Measurements from ENCODE around the gene SPSB4.

The SPSB4 gene

GRCh38 chr3:141076036-141076773, 25.1 kb downstream of the SPSB4 start:
- DNase-seq: no peak

GRCh38 chr3:141076797-141077571, 25.8 kb downstream of the SPSB4 start:
- peak; percentile 20 for DNase-seq

- DNase-seq: no peak
Observed at GRCh38 chr3:141077631-141078030, 26.5 kb downstream of the SPSB4 start.

- DNase-seq: no peak
Observed at GRCh38 chr3:141078200-141078599, 27.1 kb downstream of the SPSB4 start.

- no peak for DNase-seq
Observed at GRCh38 chr3:141080431-141080830, 29.3 kb downstream of the SPSB4 start.

DNA sequence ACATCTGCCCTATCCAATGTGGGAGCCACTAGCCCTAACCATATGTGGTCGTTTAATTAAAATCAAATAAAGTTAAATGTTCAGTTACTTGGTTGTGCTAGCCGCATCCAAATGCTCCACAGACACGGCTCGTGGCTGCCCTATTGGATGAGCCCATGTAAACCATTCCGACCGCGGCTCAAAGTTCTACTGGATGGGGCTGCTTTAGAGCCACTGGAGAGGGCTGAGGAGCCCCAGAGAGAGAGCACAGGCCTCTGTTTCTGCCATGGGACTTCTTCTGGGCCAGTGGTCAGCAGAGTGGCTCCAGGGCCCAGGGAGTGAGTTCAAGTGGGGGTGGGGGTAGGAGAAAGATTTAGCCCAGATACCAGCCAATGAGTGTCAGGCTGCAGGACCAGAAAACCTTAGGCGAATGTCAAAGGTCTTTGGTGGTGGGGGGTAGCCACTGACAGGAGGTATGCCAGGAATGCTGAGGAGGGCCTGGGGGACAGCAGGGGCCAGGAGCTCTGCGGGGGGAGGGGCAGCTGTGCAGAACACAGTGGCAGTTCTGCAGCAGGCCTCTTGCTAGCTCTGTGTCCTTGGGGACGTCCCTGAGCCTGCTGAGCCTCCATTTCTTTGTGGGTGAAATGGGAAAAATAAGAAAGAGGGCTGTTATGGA, 30.1 kb downstream of the SPSB4 start:
- no peak for DNase-seq

DNA sequence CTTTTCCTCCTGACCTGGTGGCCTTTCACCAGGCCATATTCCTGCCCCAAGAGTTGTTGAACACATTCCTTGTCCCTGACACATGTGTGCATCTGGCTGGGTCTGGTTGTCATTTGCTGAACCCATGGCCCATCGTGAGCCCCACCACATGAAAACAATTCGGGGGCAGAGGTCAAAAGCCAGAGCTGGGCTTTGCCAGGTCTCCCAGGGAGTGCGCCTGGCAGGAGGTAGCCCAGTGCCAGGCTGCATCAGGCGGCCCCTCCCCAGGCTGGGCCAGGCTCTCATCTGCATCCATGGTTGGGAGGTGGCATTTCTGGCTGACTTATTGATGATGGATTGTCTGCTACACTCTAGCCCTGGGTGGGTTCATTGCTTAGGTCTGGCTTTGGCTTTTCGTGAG, 30.9 kb downstream of the SPSB4 start:
- DNase-seq: no peak

GRCh38 chr3:141083226-141083625, 32.1 kb downstream of the SPSB4 start:
- no peak for DNase-seq

DNA sequence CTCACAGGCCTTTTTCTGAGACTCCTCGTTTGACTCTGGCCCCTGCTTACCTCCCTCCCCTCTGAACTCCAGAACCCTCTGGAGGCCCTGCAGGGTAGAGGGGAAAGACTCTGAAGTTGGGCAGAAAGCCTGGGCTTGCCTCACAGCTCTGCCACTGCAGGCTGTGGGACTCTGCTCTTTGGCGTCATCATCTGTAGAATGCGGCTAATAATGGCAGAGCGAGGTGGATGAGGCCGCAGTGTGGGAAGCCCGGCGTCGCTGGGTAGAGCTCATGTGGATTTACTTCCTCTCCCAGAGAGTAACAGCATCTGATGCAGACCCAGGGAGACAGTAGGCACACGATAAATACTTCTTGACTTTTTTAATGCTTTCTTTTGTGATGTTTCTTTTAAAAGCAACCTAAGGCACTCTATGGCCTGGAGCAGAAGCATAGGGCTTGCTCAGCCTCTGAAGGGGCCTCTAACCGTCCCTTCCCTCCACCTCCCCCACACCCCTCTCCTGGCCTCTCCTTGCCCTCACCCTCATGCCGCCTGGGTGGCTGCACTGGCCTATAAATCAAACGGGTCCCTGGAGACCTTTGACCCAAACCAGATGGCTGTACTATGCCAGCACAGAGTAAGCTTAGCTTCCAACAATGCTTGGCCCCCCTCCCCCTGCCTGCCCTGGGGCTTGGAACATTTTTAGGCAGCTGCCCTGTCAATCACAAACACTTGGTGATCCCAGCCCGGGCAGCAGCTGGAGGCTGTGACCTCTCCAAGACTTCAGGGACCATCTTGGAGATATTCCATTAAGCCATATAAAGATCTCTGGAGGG, 32.9 kb downstream of the SPSB4 start:
- no peak for DNase-seq

- no peak for DNase-seq
Observed at GRCh38 chr3:141085343-141086070, 34.4 kb downstream of the SPSB4 start.

- no peak for DNase-seq
Observed at GRCh38 chr3:141086188-141086587, 35.0 kb downstream of the SPSB4 start.

DNA sequence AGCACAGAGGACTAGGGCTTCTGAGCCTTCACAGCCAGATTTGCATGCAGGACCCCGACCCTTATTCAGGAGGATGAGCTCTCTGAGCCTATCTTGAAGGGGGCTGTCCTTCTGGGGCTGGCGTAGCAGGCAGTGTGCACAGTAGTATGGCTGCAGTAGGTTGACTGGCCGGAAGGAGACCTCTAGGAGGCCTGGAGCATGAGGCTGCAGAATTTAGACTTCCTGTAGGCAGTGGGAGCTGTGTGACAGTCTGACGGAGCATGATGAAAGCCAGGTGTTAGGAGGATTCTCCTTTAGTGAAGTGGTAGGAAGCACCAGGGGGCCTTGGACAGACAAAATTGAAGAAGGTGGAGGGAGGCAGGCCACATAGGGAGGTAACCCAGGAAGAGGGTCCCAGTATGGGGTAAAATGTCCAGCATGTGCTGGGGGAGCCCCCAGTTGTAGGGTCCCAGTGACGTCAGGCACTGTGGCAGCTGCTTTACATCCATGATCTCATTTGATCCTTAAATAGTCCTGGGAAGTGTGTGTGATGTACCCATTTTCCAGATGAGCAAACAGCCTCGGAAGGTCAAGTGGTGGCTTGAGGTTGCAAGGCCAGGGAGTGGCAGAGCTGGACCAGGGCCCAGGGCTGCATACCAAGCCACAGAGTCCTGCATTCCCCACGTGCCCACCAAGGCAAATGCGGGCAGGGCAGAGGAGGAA, 36.1 kb downstream of the SPSB4 start:
- DNase-seq: no peak

GRCh38 chr3:141087778-141088130, 36.6 kb downstream of the SPSB4 start:
- DNase-seq: no peak

DNA sequence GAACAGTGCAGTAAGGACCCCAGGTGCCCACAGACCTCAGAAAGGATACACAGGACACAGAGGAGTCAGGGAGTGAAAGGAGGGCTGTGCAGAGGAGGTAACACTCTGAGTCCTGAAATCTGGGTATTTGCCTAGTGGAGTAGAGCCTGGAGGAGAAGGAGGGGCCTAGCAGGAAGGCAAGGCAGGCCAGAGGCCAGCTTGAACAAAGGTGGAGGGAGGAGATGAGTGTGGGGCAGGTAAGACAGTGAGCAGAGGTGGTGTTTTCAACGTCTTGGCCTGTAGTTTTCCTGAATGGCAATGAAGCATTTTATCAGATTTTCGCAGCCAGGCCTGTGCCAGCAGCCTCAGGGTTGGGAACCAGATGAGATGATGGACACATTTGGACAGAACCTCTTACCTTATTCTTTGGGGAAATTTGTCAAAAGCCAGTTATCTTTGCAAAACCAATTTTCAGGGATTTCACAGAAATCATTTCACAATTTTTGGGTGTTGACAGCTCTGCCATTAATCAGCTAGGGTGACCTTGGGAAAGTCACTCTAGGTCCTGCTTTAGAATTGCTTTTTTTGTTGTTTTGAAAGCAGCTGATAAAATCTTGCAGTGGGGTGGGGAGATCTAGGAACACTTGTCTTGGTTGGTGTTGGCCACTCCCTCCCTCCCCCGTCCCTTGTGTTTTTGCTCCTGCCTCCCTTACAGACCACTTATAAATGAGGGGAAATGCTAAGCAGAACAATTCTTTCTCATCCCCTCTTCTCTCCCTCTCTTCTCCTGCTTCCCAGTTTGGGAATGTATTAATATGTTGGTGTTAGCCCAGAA, 38.4 kb downstream of the SPSB4 start:
- DNase-seq: no peak

- no peak for DNase-seq
Observed at GRCh38 chr3:141091426-141091825, 40.3 kb downstream of the SPSB4 start.

GRCh38 chr3:141092663-141093062, 41.5 kb downstream of the SPSB4 start:
- DNase-seq: no peak

GRCh38 chr3:141093397-141093796, 42.2 kb downstream of the SPSB4 start:
- DNase-seq: no peak

GRCh38 chr3:141093971-141094684, 43.0 kb downstream of the SPSB4 start:
- no peak for DNase-seq

DNA sequence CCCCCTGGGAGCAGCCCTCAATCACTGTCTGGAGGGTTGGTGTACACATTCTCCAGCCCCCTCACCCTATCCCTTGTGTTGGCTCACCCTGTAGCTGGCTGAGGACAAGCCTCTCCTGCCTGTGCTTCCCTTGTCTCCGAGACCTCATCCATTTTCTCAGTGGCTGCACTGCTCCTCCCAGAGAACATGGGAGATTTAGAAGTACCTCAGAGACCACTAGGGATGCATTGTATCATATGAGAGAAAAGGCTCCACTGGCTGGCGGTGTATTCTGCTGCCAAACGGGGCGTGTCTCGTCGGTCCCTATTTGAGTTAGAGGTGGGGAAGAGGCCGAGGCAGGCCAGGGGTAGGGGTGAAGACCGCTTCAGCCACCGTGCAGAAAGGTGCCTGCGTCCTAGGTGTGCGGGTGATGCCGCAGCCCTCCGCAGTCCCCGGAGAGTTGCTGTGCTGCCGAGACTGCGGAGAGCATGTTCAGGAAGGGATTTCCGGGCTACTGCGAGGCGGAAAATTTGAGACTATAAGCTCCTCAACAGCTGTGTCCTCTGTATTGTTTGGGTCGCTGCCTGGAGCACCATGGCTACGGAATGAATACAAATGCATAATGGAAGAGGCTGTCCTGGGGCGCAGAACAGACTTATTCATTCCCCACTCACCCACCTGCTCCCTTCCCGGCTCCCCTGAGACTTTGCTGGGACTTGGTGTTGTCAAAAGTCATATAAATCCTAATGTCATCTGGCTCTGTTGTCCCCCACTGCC, 43.8 kb downstream of the SPSB4 start:
- DNase-seq: peak; percentile 21

All from EL (cell line).